ENCODE measurements around the gene SLC17A8.
"Not testable (repeated sequence)": the region's sequence is repeated elsewhere in the genome, so short reads cannot be mapped to it uniquely, and the experiment has no call there.

The SLC17A8 gene

GRCh38 chr12:100372853-100373640 lies 16.2 kb downstream of the SLC17A8 start:
- DNase-seq, result no peak

GRCh38 chr12:100375038-100375735 lies 18.3 kb downstream of the SLC17A8 start:
- no peak for DNase-seq

- DNase-seq, result no peak
These were observed 19.3 kb downstream of the SLC17A8 start for GRCh38 chr12:100376161-100376560.

- no peak for DNase-seq
These were observed 24.5 kb downstream of the SLC17A8 start for GRCh38 chr12:100381379-100381778.

- no peak for DNase-seq
These were observed 25.5 kb downstream of the SLC17A8 start for GRCh38 chr12:100382338-100382737.

GRCh38 chr12:100383586-100384558 lies 27.0 kb downstream of the SLC17A8 start:
- DNase-seq, result no peak

- no peak for DNase-seq
These were observed 27.7 kb downstream of the SLC17A8 start for GRCh38 chr12:100384559-100384935.

- DNase-seq, result no peak
These were observed 31.5 kb downstream of the SLC17A8 start for GRCh38 chr12:100388382-100388781.

- no peak for DNase-seq
These were observed 35.0 kb downstream of the SLC17A8 start for GRCh38 chr12:100391856-100392255.

GRCh38 chr12:100393200-100393599 lies 36.3 kb downstream of the SLC17A8 start:
- DNase-seq, result no peak

- DNase-seq, result no peak
These were observed 38.9 kb downstream of the SLC17A8 start for GRCh38 chr12:100395811-100396210.

GRCh38 chr12:100398307-100398706 lies 41.4 kb downstream of the SLC17A8 start:
- DNase-seq, result no peak

- DNase-seq, result no peak
These were observed 42.2 kb downstream of the SLC17A8 start for GRCh38 chr12:100399095-100399494.

GRCh38 chr12:100401660-100402059 lies 44.8 kb downstream of the SLC17A8 start:
- no peak for DNase-seq

GRCh38 chr12:100402763-100403162 lies 45.9 kb downstream of the SLC17A8 start:
- DNase-seq, result no peak

GRCh38 chr12:100403446-100403845 lies 46.6 kb downstream of the SLC17A8 start:
- no peak for DNase-seq

- peak in 1 of 2 donors; percentile 18 for DNase-seq
These were observed 48.0 kb downstream of the SLC17A8 start for GRCh38 chr12:100404769-100405407.

- no peak for DNase-seq
These were observed 56.1 kb downstream of the SLC17A8 start for GRCh38 chr12:100413001-100413400.

- no peak for DNase-seq
These were observed 57.9 kb downstream of the SLC17A8 start for GRCh38 chr12:100414739-100415138.

- DNase-seq, result no peak
These were observed 65.8 kb downstream of the SLC17A8 start for GRCh38 chr12:100422646-100423045.

GRCh38 chr12:100426145-100426544 lies 69.3 kb downstream of the SLC17A8 start:
- DNase-seq, result no peak

- DNase-seq, result no peak
These were observed 70.2 kb downstream of the SLC17A8 start for GRCh38 chr12:100427078-100427477.

GRCh38 chr12:100430251-100430650 lies 73.4 kb downstream of the SLC17A8 start:
- DNase-seq, result not testable (repeated sequence)
